GM12864 (cell line): ENCODE measurements around the gene ETV5.

ENCODE experiments used
- DNase-seq: peaks from one replicate; pipeline ENCODE4 v3.0.0-alpha.2; 2011; ENCODE audit warnings: low read depth
- H3K4me3 ChIP-seq: 2 replicates; pipeline ENCODE4 v1.5.1; 2011; ENCODE audit warnings: mild to moderate bottlenecking, low read depth, low read length, control low read depth
- TF ChIP-seq, protein P1 (sequence below): IDR thresholded peaks from 2 replicates; pipeline ENCODE4 v1.5.1; 2011; ENCODE audit warnings: low read depth, mild to moderate bottlenecking, moderate library complexity, low read length, control low read depth, inconsistent platforms; ENCODE audit errors: missing control alignments

The ETV5 gene

DNA sequence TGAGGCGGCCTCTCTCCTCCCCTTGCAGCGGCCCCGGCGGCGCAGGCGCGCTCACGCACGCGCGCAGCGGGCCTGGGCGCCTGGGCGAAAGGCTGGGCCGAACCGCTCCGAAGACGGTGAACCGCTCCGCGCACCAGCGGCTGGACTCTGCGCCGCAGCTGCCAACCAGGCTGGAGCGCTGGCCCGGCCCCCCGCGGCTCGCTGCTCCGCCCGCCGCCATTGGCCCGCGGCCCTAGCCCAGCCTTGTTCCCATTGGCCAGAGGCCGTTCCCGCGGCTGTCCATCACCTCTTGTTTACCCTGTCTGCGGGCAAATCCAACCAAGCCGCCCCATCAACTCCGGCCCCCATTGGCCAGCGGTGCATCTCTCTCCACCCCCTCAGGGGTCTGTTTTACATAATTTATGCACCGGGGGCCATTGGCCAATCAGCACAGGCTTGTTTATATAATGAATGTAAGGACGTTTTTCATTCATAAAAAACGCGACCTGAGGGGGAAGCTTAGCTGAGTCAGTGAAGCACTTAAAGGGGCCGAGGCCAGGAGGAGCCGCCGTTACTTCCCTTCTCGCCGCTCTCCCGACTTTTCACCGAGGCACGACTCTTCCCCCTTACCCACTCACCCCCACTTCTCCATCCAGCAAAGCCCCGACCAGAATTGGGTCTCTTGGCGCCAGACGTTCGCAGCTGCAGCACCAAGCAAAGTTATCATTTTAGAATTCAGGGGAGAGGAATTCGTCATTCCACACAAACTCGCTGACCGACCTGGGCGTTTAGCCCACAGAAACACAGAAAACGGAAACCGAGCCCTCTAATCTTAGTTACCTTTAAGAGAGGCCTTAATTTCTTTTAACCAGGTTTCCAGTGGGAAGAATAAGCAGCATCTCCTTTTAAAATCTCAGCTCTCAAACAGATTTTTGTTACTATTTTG is at the start of gene ETV5:
Gene ETV5 (minus strand): TSS at position 149 of the 925 bp plus-strand sequence. CDS start 3,221 bp downstream, outside the sequence.
- H3K4me3 ChIP-seq, result peak within 1 kb of the TSS; percentile 75
- TF ChIP-seq, protein P1, sequence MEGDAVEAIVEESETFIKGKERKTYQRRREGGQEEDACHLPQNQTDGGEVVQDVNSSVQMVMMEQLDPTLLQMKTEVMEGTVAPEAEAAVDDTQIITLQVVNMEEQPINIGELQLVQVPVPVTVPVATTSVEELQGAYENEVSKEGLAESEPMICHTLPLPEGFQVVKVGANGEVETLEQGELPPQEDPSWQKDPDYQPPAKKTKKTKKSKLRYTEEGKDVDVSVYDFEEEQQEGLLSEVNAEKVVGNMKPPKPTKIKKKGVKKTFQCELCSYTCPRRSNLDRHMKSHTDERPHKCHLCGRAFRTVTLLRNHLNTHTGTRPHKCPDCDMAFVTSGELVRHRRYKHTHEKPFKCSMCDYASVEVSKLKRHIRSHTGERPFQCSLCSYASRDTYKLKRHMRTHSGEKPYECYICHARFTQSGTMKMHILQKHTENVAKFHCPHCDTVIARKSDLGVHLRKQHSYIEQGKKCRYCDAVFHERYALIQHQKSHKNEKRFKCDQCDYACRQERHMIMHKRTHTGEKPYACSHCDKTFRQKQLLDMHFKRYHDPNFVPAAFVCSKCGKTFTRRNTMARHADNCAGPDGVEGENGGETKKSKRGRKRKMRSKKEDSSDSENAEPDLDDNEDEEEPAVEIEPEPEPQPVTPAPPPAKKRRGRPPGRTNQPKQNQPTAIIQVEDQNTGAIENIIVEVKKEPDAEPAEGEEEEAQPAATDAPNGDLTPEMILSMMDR, result no peak
- peak; percentile 95 for DNase-seq

DNA sequence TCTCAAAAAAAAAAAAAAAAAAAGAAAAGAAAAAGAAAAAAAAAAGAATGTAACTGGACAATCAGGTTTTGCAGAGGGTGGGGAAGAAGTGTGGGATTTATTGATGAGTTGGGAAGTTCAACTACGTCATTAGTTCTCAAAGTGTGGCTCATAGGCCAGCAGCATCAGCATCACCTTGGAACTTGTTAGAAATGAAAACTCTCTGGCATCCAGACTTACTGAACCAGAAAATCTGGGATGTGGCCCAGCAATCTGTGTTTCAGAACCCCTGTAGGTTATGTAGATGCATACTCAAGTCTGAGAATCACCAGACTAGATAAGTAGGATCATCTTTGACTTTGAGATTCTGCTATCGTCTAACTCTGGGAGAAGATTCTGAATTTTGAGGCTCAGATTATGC is 45.8 kb upstream of the ETV5 start:
- no peak overlapping the region for H3K4me3 ChIP-seq
- TF ChIP-seq, protein P1, result no peak
- no peak for DNase-seq

DNA sequence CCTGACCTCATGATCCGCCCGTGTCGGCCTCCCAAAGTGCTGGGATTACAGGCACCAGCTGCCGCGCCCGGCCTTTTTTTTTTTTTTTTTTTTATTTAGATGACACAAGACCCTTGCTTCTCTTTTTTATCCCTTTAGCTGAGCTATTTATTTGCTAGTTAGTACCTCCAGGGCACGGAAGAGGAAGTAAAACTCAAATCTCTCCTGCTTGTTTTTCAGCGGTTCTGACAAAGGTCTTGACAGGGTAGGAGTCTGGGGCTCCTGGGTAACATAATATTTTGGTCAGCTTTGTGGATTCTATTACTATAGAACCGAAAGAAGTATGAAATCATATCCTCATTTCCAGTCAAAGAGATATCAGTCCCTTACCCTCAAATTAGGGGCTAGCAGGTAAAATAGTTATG is 44.0 kb upstream of the ETV5 start:
- H3K4me3 ChIP-seq, result no peak overlapping the region
- peak; percentile 71 for DNase-seq
- TF ChIP-seq, protein P1, result no peak

DNA sequence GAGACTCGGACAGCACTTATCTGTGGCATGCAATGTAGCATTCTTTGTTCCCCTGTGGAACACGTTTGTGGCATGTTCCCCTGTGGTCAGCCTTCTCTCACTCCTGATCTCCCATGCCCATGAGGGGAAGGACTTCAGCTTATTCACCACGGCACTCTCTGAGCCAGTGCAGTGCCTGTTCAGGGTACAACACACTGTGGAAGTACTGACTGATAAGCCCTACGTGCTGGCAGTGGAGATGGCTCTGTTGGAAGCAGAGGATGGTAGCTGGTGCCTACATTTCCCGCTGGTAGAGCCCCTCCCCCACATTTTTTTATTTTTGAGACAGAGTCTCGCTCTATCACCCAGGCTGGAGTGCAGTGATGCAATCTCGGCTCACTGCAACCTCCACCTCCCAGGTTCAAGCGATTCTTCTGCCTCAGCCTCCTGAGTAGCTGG is 43.5 kb upstream of the ETV5 start:
- TF ChIP-seq, protein P1, result no peak
- no peak overlapping the region for H3K4me3 ChIP-seq
- DNase-seq, result no peak

DNA sequence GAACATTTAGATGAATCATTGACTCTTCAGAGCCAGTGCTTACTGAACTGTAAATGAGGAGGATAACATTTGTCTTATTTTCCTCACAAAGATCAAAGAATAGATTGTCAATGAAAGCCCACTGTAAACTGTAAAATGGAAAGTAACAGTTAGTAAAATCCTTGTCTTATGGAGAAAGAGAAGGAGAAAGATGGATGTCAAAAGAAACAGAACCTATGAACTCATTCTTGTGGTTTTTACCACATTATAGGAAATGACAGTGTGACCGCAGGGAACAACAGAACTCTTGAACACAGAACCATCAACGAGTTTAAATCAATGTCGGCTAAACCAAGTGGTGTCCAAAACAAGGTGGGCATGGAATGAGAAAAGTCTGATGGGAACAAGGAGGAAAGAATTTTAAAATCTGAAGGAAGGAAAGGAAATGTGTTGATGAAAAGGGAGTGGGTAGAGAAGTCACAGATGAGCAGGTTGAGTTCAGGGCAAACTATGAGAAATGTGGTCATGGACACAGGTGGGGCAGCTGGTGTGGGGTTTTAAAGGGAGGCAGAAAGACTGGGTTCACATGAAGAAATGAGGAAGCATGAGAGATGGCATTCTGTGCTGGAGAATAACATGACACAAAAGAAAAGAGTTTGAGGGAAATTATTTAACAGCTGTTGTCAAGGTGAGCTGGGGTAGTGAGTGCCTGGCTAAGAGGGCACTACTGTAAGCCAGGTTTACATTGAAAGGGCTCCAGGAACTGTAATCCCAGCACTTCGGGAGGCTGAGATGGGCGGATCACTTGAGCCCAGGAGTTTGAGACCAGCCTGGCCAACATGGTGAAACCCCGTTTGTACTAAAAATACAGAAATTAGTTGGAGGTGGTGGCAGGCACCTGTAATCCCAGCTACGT is 42.4 kb upstream of the ETV5 start:
- TF ChIP-seq, protein P1, result no peak
- no peak overlapping the region for H3K4me3 ChIP-seq
- DNase-seq, result no peak

DNA sequence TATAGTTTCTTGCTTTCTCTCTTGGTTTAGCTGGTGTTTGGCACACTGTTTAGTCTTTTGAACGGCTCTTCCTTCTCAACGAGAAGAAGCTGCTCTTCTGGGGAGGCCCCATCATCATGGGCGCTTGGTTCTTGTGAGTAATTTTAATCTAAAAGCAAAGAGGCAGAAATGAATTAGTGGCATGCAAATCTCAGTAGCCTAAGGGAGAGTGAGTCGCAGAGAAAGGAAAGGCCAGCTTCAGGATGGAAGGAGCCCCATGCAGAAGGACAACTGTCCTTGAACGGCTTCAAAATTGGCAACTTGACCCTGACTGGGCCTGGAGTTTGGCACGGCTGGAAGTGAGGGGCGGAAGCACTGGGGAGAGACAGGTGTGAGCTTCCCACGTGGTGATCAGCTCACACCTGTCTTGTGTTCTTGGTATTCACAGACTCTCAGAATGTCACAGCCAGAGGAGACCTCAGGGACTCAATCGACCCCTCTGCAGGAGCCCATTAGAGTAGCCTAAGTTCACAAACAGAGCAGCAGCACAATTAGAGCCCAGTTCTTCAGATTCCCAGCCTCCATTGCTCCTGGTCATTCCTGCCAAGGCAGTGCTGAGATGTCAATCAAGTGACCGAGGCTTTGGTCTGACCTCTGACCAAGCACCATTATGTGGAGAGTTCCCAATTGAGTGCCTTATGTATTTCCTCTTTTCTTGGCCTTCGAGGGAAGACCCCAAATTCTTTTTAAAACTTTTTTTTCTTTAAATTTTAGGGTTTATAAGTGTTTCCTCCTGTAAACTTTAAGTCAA is 41.3 kb upstream of the ETV5 start:
- TF ChIP-seq, protein P1, result no peak
- DNase-seq, result no peak
- H3K4me3 ChIP-seq, result no peak overlapping the region
